ENCODE data around the gene PAGR1. TPM values are rescaled to one million over a fixed set of nuclear protein-coding genes. Genes with fewer than 3 reads are reported as not detected.

The PAGR1 gene
- total and polyA plus RNA-seq, 2 of the 13 experiments (the other 11 are each of a cell fraction or from before 2014, with no cell fraction given) = 9.8 to 66.4 TPM

DNA sequence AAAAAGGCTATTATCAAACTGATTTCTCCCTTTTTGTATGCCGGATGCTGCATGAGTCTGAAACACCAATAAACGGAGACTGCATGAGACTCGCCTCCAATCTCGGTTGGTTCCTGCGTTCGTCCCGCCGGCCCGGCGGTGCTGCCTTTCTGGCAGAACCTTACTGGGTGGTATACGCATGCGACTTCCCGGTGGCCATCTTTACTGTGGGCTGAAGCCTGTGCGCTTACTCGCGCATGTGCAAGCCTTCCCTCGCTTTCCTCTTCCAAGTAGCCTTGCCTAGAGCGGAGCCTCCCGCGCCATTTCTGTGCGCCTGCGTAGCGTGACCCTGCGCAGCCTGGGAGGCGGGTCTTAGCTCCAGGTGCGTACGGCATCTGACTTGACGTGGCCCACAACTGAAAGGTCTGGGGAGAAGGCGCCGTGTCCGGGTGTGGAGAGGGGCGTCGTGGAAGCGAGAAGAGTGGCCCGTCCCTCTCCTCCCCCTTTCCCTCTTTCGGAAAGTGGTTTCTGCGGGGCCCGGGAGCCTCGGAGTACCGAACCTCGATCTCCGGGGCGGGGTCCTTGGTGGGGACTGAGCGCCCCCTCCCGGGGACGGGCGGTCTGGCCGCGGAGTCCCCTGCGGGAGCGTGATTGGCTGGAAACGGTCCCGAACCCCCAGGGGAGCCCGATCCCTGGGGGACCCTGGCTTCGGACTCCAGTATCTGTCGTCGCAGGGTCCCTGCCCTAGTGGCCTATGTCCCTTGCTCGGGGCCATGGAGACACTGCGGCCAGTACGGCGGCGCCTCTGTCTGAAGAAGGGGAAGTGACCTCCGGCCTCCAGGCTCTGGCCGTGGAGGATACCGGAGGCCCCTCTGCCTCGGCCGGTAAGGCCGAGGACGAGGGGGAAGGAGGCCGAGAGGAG lies at the start of gene PAGR1 (continued):
- TF ChIP-seq MYPOP (CRISPR knock-in tag; IDR thresholded peaks at IDR 0.05) (peak; percentile 91), ZMAT3 (CRISPR knock-in tag; conservative IDR thresholded peaks at IDR 0.05) (peak; percentile 95), ZNF615 (CRISPR knock-in tag; IDR thresholded peaks at IDR 0.05; ENCODE audit: borderline replicate concordance) (no peak; the same call in 1 of the 2 replicates), ZNF124 (CRISPR knock-in tag; IDR thresholded peaks at IDR 0.05) (no peak; the same call in 1 of the 2 replicates), THAP9 (CRISPR knock-in tag; IDR thresholded peaks at IDR 0.05; ENCODE audit: borderline replicate concordance) (peak; percentile 93), ZNF12 (CRISPR knock-in tag; IDR thresholded peaks at IDR 0.05) (peak; percentile 26; the same call in 1 of the 2 replicates), ARID3A (IDR thresholded peaks at IDR 0.05; ENCODE audit: low read depth, low read length) (peak; percentile 43; the same call in 1 of the 2 replicates), ZSCAN22 (CRISPR knock-in tag; IDR thresholded peaks at IDR 0.05) (0 out of 2 replicates have a peak, but pooled peaks have one; percentile 37), ZNF292 (CRISPR knock-in tag; IDR thresholded peaks at IDR 0.05; ENCODE audit: borderline replicate concordance, low read depth) (no peak), JUN (CRISPR knock-in tag; IDR thresholded peaks at IDR 0.05) (peak; percentile 24; the same call in 1 of the 2 replicates), ZNF563 (CRISPR knock-in tag; IDR thresholded peaks at IDR 0.05) (peak; percentile 4; the same call in 1 of the 2 replicates), HNRNPH1 (optimal IDR thresholded peaks at IDR 0.05; ENCODE audit: low read depth, low read length) (no peak), SIX1 (CRISPR knock-in tag; IDR thresholded peaks at IDR 0.05; ENCODE audit: borderline replicate concordance) (0 out of 2 replicates have a peak, but pooled peaks have one; percentile 21), ZUFSP (CRISPR knock-in tag; IDR thresholded peaks at IDR 0.05; ENCODE audit: borderline replicate concordance) (no peak), MEIS1 (CRISPR knock-in tag; IDR thresholded peaks at IDR 0.05; ENCODE audit: borderline replicate concordance) (peak; percentile 89; the same call in 1 of the 2 replicates)
- TF ChIP-seq, protein P1, sequence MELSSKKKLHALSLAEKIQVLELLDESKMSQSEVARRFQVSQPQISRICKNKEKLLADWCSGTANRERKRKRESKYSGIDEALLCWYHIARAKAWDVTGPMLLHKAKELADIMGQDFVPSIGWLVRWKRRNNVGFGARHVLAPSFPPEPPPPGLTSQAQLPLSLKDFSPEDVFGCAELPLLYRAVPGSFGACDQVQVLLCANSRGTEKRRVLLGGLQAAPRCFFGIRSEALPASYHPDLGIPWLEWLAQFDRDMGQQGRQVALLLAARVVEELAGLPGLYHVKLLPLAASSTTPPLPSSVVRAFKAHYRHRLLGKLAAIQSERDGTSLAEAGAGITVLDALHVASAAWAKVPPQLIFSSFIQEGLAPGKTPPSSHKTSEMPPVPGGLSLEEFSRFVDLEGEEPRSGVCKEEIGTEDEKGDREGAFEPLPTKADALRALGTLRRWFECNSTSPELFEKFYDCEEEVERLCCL (CRISPR knock-in tag; IDR thresholded peaks at IDR 0.05; ENCODE audit: borderline replicate concordance) = no peak

Measured in HepG2 (cell line).